CD8-positive, alpha-beta memory T cell (primary cell): ENCODE measurements around the gene ZNF618. TPM values are rescaled to one million over a fixed set of nuclear protein-coding genes. Genes with fewer than 3 reads are reported as not detected.

ENCODE experiments used
- CTCF ChIA-PET: fragments of 350-600 bp; sonication (Branson Sonifier 250); formaldehyde crosslinking; loops from one replicate; lab custom pipeline; 2021; ENCODE audit warnings: antibody characterized with exemption; lab: Charles Lee
- POLR2A ChIA-PET: fragments of 350-600 bp; sonication (Branson Sonifier 250); formaldehyde crosslinking; loops from one replicate; lab custom pipeline; 2021; ENCODE audit warnings: antibody characterized with exemption; lab: Charles Lee
- DNase-seq, 5 donors: peaks; one replicate each; pipeline versions ENCODE4 v3.0.0 to v3.0.0-alpha.2; 2020 to 2022; ENCODE audit warnings: mixed read lengths in 1 of 5
- H3K27ac ChIP-seq: one replicate; pipeline ENCODE4 v1.7.0; 2013; ENCODE audit warnings: low read depth, mild to moderate bottlenecking, low read length, moderate library complexity
- H3K27me3 ChIP-seq: 2 replicates; pipeline ENCODE4 v1.7.0; 2013; ENCODE audit warnings: low read length, mild to moderate bottlenecking; ENCODE audit not compliant: insufficient read depth, poor library complexity, severe bottlenecking
- H3K36me3 ChIP-seq: 2 replicates; pipeline ENCODE4 v1.7.0; 2013; ENCODE audit warnings: mild to moderate bottlenecking, low read length, moderate library complexity; ENCODE audit not compliant: insufficient read depth
- H3K4me1 ChIP-seq: 2 replicates; pipeline ENCODE4 v1.7.0; 2013; ENCODE audit warnings: mild to moderate bottlenecking, low read length, moderate library complexity; ENCODE audit not compliant: insufficient read depth
- H3K4me3 ChIP-seq: 2 replicates; pipeline ENCODE4 v1.7.0; 2013; ENCODE audit warnings: mild to moderate bottlenecking, low read length
- H3K9me3 ChIP-seq: 2 replicates; pipeline ENCODE4 v1.7.0; 2013; ENCODE audit warnings: mild to moderate bottlenecking, low read length
- H3K27ac Mint-ChIP-seq, 8 donors: one replicate each; pipeline ENCODE4 v1.8.0; 2020 to 2021; ENCODE audit warnings: mixed read lengths in 8 of 8, mild to moderate bottlenecking in 6 of 8, inconsistent platforms in 3 of 8, moderate library complexity in 3 of 8
- H3K27me3 Mint-ChIP-seq, 2 donors: one replicate each; pipeline ENCODE4 v1.8.0; 2020 to 2021; ENCODE audit warnings: mixed read lengths in 2 of 2, mild to moderate bottlenecking in 1 of 2, moderate library complexity in 1 of 2
- H3K36me3 Mint-ChIP-seq, 3 donors: one replicate each; pipeline ENCODE4 v1.8.0; 2020 to 2021; ENCODE audit warnings: mixed read lengths in 3 of 3, inconsistent platforms in 1 of 3, mild to moderate bottlenecking in 1 of 3
- H3K4me1 Mint-ChIP-seq, 3 donors: one replicate each; pipeline ENCODE4 v1.8.0; 2020 to 2021; ENCODE audit warnings: mixed read lengths in 3 of 3, inconsistent platforms in 1 of 3, mild to moderate bottlenecking in 1 of 3
- H3K4me3 Mint-ChIP-seq, 7 donors: one replicate each; pipeline ENCODE4 v1.8.0; 2020 to 2021; ENCODE audit warnings: mixed read lengths in 7 of 7, mild to moderate bottlenecking in 6 of 7, moderate library complexity in 4 of 7, inconsistent platforms in 2 of 7
- H3K9me3 Mint-ChIP-seq, 5 donors: one replicate each; pipeline ENCODE4 v1.8.0; 2020 to 2022; ENCODE audit warnings: mixed read lengths in 5 of 5, mild to moderate bottlenecking in 3 of 5, moderate library complexity in 2 of 5, inconsistent platforms in 1 of 5
- polyA plus RNA-seq: library from polyadenylated mRNA; unstranded; fragments of 300-500 nt; fragmentation: Illumina TruSeq; gene quantifications from one replicate; pipeline ENCODE4 v1.2.3, GENCODE V29; 2021
- total RNA-seq, 2 experiments: library from RNA; stranded (reverse); gene quantifications; one replicate each; pipeline ENCODE4 v1.2.3, GENCODE V29; 2021

ZNF618 gene
- total and polyA plus RNA-seq, 3 experiments from 2014 or later = 0.55 to 1.2 (median 0.57) TPM

DNA sequence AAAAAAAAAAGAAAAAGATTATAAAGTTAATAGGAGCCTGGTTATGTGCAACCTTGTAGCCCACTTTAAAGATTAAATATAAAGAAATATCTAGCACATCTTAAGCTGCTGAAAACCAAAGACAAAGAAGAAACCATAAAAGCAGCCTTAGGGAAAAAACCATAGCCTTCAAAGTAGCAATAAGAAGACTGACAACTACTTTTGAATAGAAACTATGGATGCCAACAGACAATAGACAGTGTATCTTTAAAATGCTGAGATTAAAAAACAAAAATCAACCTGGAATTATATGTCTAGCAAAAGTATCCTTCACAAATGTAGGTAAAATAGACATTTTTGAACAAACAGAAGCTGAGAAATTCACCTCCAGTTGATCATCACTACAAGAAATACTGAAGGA is 226.4 kb downstream of the ZNF618 start:
- Histone ChIP-seq H3K27me3 (peaks cover under 1% of the 10 kb centered on the region), H3K4me3 (no peak overlapping the region), H3K4me1 (no peaks in the 10 kb centered on the region), H3K9me3 (no peaks in the 10 kb centered on the region), H3K36me3 (no peaks in the 10 kb centered on the region), H3K27ac (no peak overlapping the region)
- Mint-ChIP-seq H3K4me1 (peaks cover 3 to 7% (median 4%) of the 10 kb centered on the region in 3 donors), H3K27ac (no peak overlapping the region), H3K4me3 (no peak overlapping the region), H3K9me3 (peaks cover 0 to 9% (median 6%) of the 10 kb centered on the region in 5 donors), H3K27me3 (peaks cover 14 to 36% of the 10 kb centered on the region in 2 donors), H3K36me3 (peaks cover 0 to 3% (median 0%) of the 10 kb centered on the region in 3 donors)
- DNase-seq = no peak
- ChIA-PET CTCF (no interaction called here), POLR2A (no interaction called here)

- Mint-ChIP-seq H3K27me3 (peaks cover 4 to 22% of the 10 kb centered on the region in 2 donors), H3K9me3 (peaks cover 1 to 9% (median 6%) of the 10 kb centered on the region in 5 donors), H3K36me3 (peaks cover 0 to 3% (median 0%) of the 10 kb centered on the region in 3 donors), H3K4me1 (no peaks in the 10 kb centered on the region), H3K27ac (no peak overlapping the region), H3K4me3 (no peak overlapping the region)
- ChIA-PET CTCF (interaction anchor here (1.7 kb wide), 1 partner anchor 185 kb away, joined by 3 read pairs; no protein-coding TSS in a partner anchor), POLR2A (no interaction called here)
- H3K9me3 ChIP-seq = no peaks in the 10 kb centered on the region
- H3K27ac ChIP-seq = no peak overlapping the region
- H3K36me3 ChIP-seq = no peaks in the 10 kb centered on the region
- no peaks in the 10 kb centered on the region for H3K27me3 ChIP-seq
- no peaks in the 10 kb centered on the region for H3K4me1 ChIP-seq
- no peak overlapping the region for H3K4me3 ChIP-seq
- DNase-seq = no peak
Measured at GRCh38 chr9:114105236-114105635, 229.1 kb downstream of the ZNF618 start.

Other genes starting within 250 kb of the ZNF618 start
- not detected for gene AMBP, start 202.0 kb downstream of the ZNF618 start, total RNA-seq
- gene AMBP, start 202.0 kb downstream of the ZNF618 start, polyA plus RNA-seq = not detected
- not detected for gene KIF12, start 223.0 kb downstream of the ZNF618 start, total RNA-seq
- not detected for gene KIF12, start 223.0 kb downstream of the ZNF618 start, polyA plus RNA-seq